HG03442 (cell line): ENCODE results near the gene HDAC9.

Experiments used
- ATAC-seq: cut with Tn5 transposase; IDR thresholded peaks from one replicate; pipeline ENCODE4 v1.9.1; 2021; ENCODE audit warnings: mild to moderate bottlenecking, moderate library complexity; ENCODE audit not compliant: unreplicated experiment

Gene HDAC9

GRCh38 chr7:18873734-18874336 lies 378.3 kb downstream of the HDAC9 start:
- no peak for ATAC-seq

DNA sequence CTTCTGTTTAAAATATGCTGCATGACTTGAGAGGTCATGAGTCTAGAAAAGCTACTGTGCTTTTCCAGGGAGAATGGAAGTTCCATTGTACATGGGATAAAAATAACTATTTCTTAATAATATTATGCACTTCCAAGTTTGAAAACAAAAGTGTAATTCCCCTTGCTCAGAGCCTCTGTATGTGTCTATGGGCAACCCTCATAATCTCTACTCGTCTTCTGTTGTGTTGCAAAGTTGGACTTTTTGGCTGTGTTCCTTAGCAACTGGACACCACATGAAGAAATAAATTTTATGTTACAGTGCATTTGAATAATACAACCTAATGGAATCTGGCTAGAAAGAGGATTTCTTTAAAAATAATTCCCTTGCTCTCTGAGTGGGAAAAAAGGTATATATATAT lies 379.3 kb downstream of the HDAC9 start:
- ATAC-seq = no peak

- no peak for ATAC-seq
Observed at GRCh38 chr7:18877874-18878273, 382.3 kb downstream of the HDAC9 start.

GRCh38 chr7:18886832-18887231 lies 391.3 kb downstream of the HDAC9 start:
- ATAC-seq = no peak

- ATAC-seq = no peak
Observed at GRCh38 chr7:18889436-18889835, 393.9 kb downstream of the HDAC9 start.

DNA sequence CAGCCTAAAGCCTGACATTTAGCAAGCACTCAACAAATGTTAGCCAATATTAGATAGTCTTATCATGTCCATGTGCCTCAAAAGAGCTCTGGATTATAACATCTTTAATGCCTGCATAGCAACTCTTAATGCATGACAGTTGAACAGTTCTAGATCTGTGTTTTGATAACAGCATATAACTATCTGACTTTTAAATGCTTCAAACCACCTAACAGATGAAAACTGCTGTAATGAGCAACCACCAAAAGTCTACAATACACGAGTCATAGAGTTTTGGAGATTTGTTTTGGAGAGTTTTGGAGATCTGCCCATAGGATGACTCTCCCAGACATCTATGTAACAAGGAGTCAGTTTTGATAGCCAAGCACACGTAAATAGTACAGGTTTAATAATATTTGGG lies 394.6 kb downstream of the HDAC9 start:
- no peak for ATAC-seq

- ATAC-seq = no peak
Observed at GRCh38 chr7:18890885-18891621, 395.5 kb downstream of the HDAC9 start.

DNA sequence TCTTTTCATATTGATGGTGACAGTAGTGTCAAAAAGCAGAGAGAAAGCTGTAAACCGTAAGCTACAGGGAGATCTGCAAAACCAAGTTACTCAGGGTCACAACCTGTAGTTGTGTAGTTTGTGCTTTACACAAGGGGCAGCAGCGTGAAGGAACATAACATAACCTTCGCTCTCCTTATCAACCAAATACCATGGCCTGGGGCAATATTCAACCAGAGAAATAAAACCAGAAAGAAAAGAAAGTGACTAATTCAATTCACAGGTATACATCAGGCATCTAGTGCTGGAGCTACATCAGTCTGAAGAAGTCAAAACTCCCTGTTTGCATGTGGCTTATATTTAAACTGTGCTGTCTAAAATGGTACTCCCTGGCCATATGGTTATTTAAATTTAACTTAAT lies 397.6 kb downstream of the HDAC9 start:
- ATAC-seq = no peak

DNA sequence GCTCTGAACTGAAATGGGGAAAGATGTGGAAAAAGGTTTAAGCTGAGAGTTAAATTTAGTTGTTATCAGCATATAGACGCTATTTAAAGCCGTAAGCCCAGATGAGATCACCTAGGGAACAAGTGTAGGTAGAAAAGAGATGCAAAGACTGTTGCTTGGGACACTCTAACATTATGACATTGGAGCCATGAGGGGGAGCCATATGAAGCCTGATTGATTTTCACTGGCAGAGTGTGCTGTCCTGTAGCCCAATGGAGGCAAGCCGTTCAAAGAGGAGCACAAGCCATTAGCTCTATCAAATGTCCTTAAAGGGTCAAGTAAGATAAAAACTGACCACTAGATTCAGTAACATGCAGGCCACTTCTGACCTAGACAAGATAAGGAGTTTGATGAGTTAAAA lies 398.6 kb downstream of the HDAC9 start:
- ATAC-seq = no peak

DNA sequence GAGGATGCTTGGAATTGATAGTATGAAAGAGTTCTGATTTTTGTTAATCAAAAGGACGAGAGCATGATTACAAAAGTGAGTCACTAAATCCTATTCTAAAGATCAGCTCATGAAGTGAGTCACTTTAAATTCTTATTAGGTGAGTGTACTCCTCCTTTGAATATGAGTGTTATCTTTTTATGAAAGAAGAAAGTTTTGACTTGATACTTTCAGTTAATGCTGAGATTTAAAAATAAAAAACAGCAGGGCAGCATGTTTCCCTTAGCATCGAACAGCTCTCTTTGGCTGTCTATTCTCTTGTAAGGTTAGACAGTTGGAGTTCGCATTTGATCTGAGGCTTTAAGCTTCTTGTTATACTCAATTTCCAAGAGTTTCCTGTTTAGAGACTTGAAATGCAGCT lies 399.9 kb downstream of the HDAC9 start:
- no peak for ATAC-seq

GRCh38 chr7:18896343-18896975 lies 400.9 kb downstream of the HDAC9 start:
- no peak for ATAC-seq

DNA sequence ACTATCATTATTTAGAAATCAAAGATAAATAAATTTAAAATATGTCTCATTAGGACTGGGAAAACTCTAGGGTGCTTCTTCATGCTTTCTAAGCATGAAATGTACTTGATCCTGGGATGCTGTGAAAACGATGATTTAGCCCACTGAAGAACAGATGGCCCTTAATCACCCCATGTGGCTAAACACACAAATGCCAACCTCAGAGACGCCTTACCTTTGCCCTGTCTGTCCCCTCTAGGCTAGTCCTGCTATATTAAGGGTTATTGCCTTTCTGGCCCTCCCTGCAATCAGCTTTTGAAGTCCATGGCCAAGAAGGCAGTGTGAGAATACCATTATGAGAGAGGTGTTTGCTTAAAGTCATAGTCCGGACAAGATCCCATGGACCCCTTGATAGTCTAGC lies 404.7 kb downstream of the HDAC9 start:
- no peak for ATAC-seq

GRCh38 chr7:18900803-18901202 lies 405.3 kb downstream of the HDAC9 start:
- no peak for ATAC-seq

GRCh38 chr7:18901351-18901750 lies 405.8 kb downstream of the HDAC9 start:
- ATAC-seq = no peak

DNA sequence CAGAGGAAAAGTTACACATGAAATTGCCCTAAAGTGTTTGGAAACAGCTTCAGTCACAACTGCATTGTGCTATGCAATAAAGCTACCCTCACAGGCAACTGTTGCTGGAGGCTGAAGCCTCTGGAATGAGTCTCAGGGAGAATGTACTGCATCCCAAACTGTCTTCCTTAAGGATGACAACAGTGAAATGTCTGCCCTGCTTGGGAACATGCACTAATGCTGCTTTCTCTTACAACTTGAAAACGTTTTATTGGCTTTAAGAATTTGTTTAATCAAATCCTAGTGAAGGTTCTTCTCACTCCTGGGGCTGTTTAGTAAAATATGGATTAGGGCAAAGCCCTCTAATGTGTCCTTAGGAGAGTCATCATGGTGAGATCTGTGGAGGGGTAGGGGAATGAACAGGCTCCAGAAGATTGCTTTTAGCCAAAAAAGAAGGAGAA lies 406.5 kb downstream of the HDAC9 start:
- no peak for ATAC-seq

DNA sequence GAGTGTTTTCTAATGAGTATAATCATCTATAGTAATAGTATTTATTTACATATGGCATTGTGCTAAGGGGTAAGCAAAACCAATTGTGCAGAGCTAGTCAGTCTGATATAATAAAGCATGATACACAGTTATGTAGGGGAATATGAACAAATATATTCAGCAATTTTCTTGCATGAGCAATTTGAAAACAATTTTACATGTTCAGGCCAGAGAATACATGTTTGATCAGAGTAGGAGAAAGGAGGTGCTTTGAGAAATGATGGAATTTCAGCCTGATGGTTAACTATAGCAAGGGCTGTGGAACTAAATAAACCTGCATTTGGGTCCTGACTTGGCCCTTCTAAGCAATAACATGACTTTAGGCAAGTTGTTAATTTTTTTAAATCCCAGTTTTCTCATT lies 407.3 kb downstream of the HDAC9 start:
- no peak for ATAC-seq

DNA sequence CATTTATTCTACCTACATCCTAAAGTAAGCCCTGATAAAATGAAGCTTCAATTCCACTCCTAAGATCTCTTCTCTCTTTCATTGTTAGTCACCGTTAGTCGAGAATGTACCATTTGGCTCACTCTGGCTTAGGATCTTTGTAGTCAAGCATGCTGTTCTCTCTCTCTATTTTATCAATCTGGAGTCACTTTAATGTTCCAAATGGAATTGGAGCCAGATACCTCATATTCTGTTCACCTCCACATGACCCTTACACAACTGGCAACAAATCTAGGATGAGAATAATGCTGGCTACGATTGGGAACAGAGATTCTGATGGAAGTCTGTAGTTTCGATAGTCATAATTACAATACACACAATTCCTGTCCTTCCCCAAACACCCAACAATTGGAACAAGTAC lies 408.1 kb downstream of the HDAC9 start:
- ATAC-seq = no peak

DNA sequence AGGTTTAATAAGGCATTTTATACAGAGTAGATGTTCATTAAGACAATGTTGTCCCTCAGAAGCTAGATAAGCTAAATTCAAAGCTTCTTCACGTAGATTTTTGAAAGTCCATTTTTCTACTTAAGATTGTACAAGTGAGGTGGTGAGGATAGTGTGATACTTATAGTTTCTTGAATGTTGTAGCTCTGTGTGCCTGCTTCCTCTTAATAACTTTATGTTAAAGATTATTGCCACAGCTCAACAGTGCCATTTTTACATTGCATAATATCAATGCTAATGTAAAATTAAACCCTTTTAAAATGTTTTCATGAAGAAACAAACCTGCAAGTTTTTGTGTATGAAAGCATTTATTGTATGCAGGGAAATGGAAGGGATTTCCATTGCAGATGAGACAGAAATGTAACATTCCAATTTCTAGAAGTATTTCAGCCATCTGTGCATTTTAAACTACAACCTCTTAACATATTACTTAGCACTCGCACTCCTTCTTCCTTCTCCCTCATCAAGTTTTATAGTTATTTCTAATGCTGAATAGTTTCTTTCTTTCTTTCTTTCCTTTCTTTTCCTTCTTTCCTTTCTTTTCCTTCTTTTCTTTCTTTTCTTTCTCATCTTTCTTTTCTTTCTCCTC lies 409.9 kb downstream of the HDAC9 start:
- no peak for ATAC-seq

DNA sequence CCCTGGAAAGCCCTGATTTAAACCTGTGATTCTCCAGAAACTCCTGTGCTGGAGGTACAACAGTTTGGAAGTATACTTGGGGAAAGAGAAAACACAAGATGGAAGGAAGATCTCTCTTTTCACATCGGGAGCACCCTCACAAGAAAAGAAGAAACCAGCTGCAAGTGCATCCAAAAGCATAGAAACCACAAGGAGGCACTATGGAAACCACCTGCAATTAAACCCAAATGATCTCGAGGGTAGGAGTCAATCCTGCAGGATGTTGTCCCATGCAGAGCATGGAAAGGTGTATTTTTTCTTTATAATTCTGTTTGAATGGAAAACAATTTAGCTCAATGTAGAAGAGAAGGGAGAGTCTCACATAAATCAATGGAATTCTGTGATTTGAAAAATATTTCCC lies 411.4 kb downstream of the HDAC9 start:
- no peak for ATAC-seq

GRCh38 chr7:18913106-18913505 lies 417.6 kb downstream of the HDAC9 start:
- no peak for ATAC-seq

GRCh38 chr7:18916826-18917225 lies 421.3 kb downstream of the HDAC9 start:
- no peak for ATAC-seq

DNA sequence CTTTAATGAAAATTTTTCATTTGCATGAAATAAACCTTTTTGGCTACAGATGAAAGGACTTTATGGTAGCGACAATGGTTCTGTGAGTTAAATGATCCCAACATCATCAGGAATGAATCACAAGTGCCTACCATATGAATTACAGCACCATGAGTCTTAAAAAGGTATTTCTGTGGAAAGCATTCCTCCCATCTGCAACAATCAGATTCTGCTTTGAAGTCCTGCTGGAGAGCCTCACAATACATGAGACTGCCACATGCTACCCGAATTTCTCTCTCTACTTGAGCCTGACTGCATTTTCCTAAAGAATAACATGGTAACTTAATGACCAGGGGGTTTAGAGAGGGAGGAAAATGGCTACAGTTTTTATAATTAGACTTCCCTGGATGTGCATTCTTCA lies 431.6 kb downstream of the HDAC9 start:
- ATAC-seq = no peak
